ENCODE measurements around the gene GPR108. TPM values are rescaled to one million over a fixed set of nuclear protein-coding genes. Genes with fewer than 3 reads are reported as not detected.
"Not testable (repeated sequence)": the region's sequence is repeated elsewhere in the genome, so short reads cannot be mapped to it uniquely, and the experiment has no call there.

Gene GPR108
- total RNA-seq, 2 experiments from 2014 or later, result 105 to 107 TPM

DNA sequence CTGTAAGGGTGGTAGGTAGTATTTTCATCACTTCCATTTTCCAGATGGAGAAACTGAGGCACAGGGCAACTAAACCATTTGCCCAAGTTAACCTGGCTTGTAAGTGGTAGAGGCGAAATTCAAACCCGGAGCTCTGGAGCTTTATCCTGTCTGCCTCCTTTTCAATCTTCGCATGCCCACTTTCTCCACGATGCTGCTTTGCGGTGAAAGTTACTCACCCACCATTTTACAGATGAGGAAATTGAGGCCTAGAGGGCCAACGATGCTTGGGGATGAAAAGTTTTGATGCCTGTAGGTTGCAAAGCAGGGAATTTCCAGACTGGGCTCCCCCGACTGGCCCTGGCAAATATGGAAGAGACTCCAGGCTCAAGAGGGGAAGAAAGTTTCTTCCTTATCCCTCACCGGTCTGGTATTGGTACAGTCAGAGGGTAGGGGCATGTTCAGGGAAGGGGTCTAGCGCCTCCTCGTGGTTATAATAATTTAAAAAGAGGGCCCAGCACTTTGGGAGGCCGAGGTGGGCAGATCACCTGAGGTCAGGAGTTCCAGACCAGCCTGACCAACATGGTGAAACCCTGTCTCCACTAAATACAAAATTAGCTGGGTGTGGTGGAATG, 31.7 kb upstream of the GPR108 start:
- CTCF ChIA-PET, result interaction anchor here (0.6 to 2.8 kb wide), 9 partner anchors 30 to 611 kb away, joined by 3 to 18 read pairs (median 5); partner anchors contain the start of gene GPR108
- Mint-ChIP-seq H3K27ac (peak overlapping the region; percentile 89), H3K36me3 (ENCODE audit: low read depth) (peaks cover 14% of the 10 kb centered on the region), H3K9me3 (no peaks in the 10 kb centered on the region), H3K4me3 (no peak overlapping the region), H3K27me3 (no peaks in the 10 kb centered on the region), H3K4me1 (peaks cover 60% of the 10 kb centered on the region)
- POLR2A ChIA-PET, result interaction anchor here (1.4 to 3.6 kb wide), 6 partner anchors 31 to 300 kb away, joined by 3 to 35 read pairs (median 7); partner anchors contain the start of genes GPR108, TNFSF14 and ZNF557
- no peak for DNase-seq

DNA sequence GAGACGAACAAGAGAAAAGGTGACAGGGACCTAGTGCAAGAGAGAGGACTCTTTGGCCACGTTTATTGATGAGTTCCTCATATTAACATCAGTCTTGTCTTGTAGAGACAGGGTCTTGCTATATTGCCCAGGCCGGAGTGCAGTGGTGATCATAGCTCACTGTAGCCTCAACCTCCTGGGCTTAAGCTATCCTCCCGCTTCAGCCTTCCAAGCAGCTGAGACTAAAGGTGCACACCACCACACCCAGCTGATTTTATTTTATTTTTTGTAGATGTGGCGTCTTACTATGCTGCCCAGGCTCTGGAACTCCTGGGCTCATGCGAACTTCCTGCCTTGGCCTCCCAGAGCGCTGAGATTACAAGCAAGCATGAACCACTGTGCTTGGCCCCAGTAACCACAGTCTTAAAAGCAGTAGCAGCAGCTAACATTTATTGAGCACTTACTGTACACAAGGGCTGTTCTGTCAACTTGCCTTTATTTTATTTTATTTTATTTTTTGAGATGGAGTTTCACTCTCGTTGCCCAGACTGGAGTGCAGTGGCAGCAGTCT, 30.9 kb upstream of the GPR108 start:
- peak overlapping the region; percentile 89 for H3K27ac Mint-ChIP-seq
- peaks cover 54% of the 10 kb centered on the region for H3K4me1 Mint-ChIP-seq
- peak overlapping the region; percentile 88 for H3K4me3 Mint-ChIP-seq
- ChIA-PET CTCF (interaction anchor here (0.6 to 2.8 kb wide), 8 partner anchors 13 to 610 kb away, joined by 3 to 18 read pairs (median 7); partner anchors contain the start of gene GPR108), POLR2A (interaction anchor here (1.4 to 3.6 kb wide), 6 partner anchors 30 to 301 kb away, joined by 3 to 35 read pairs (median 7); partner anchors contain the start of genes GPR108, TNFSF14 and ZNF557)
- peaks cover 9% of the 10 kb centered on the region for H3K36me3 Mint-ChIP-seq (ENCODE audit: low read depth)
- peak; percentile 32 for DNase-seq
- no peaks in the 10 kb centered on the region for H3K9me3 Mint-ChIP-seq
- no peaks in the 10 kb centered on the region for H3K27me3 Mint-ChIP-seq

DNA sequence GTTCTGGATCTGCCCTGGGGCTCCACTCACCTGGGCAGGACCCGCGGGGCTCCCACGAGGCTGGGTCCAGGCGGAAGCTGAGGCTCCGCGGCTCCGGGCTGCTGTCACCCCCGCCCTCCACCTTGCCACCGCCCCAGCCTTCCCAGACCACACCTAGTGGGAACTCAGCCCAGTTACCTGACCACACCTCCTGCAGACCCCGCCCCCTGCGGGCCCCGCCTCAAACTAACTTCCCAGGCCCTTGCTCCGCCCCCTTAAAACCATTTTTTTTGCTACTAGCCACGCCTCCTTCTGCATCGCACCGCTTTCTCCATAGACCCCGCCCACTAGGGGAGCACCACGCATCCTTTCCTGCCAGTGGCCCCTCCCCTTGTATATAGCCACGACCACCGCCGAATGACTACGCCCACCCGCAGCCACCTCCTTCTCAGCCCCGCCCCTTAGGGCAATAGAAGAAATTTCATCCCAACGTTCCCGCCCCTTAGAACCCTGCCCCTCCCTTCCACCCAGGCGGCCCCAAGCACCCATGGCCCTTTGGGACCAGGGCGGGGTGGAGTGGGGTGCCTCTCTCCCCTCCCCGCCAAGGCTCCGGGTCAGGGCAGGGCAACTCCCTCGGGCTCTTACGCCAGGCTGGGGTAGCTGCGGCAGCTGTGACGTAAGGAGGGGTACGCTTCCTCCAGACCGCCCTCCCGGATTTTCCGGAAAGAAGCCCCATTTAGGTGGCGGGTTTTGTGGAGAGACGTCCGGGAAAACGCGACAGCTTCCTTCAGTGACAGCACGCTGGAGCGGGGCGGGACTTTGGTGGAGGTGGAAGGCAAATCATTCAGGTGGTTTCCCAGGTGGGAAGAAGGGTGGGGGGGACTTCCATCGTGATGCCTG, 30.2 kb upstream of the GPR108 start, which contains the start of gene SH2D3A:
SH2D3A (minus strand) TSS at position 79 of the 879 bp plus-strand sequence. CDS start 3,687 bp downstream, outside the sequence.
- Mint-ChIP-seq H3K36me3 (ENCODE audit: low read depth) (peaks cover 7% of the 10 kb centered on the region), H3K27me3 (no peaks in the 10 kb centered on the region), H3K4me3 (peak within 1 kb of the TSS; percentile 88), H3K27ac (peak within 1 kb of the TSS; percentile 89), H3K4me1 (peaks cover 53% of the 10 kb centered on the region), H3K9me3 (no peaks in the 10 kb centered on the region)
- peak; percentile 96 for DNase-seq
- ChIA-PET CTCF (interaction anchor here (0.9 to 2.8 kb wide), 10 partner anchors 14 to 251 kb away, joined by 3 to 18 read pairs (median 6); partner anchors contain the start of gene GPR108), POLR2A (interaction anchor here (0.9 to 3.6 kb wide), 9 partner anchors 8 to 302 kb away, joined by 3 to 35 read pairs (median 5); partner anchors contain the start of genes GPR108, TNFSF14 and ZNF557)

DNA sequence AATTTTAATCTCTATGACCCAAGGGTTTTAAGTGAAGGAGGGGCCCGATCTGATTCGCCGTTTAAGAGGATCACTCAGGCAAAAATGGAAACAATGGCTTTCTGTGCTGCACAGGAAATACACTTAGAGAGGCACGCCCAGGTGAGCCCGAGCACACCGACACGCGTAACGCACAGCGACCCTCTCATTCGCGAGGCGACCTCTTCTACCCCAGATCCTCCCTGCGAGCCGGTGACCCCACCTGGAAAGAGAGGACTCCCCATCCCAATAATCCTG, 29.6 kb upstream of the GPR108 start:
- H3K27me3 Mint-ChIP-seq, result no peaks in the 10 kb centered on the region
- DNase-seq, result no peak
- H3K36me3 Mint-ChIP-seq (ENCODE audit: low read depth), result peaks cover 7% of the 10 kb centered on the region
- H3K4me3 Mint-ChIP-seq, result peak overlapping the region; percentile 88
- POLR2A ChIA-PET, result interaction anchor here (0.9 to 3.6 kb wide), 6 partner anchors 8 to 112 kb away, joined by 3 to 35 read pairs (median 4); partner anchors contain the start of gene GPR108
- CTCF ChIA-PET, result interaction anchor here (1.3 to 1.9 kb wide), 3 partner anchors 29 to 95 kb away, joined by 3 to 6 read pairs (median 3); partner anchors contain the start of gene GPR108
- H3K27ac Mint-ChIP-seq, result peak overlapping the region; percentile 89
- H3K9me3 Mint-ChIP-seq, result no peaks in the 10 kb centered on the region
- peaks cover 49% of the 10 kb centered on the region for H3K4me1 Mint-ChIP-seq

DNA sequence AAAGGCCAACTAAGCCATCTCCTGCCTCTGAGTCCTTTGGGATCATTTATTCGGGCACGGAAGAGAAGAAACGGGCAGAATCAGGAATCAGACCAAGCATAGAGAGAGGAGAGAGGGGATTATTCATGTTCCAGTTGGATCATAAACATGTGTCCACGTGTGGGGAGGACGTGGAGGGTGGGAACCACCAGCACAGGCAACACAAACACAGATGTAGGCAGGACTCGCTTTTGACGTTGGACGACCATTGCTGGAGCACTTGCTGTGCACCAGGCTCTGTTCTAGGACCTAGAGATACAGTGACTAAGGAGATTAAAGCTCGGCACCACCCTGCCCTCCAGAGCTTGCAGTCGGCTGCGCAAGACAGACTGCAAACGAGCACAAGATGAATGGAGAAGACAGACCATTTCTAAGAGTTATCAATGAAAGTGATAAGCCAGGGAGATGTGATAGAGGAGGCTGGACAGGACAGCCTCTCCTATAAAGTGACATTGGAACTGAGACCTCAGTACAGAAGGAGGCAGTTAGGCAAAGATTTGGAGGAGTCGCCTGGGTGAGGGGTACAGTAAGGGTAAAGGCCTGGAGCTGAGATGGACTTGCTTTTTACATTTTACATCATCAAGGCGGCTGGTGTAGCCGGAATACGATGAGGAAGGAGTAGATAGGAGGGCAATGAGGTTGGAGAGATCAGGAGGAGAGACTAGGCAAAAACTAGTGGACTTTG, 29.1 kb upstream of the GPR108 start:
- ChIA-PET CTCF (interaction anchor here (1.3 to 1.9 kb wide), 3 partner anchors 28 to 96 kb away, joined by 3 to 6 read pairs (median 3); partner anchors contain the start of gene GPR108), POLR2A (interaction anchor here (0.9 to 3.6 kb wide), 6 partner anchors 9 to 112 kb away, joined by 3 to 35 read pairs (median 4); partner anchors contain the start of gene GPR108)
- H3K27me3 Mint-ChIP-seq, result no peaks in the 10 kb centered on the region
- peak; percentile 31 for DNase-seq
- H3K36me3 Mint-ChIP-seq (ENCODE audit: low read depth), result peaks cover 8% of the 10 kb centered on the region
- peak overlapping the region; percentile 88 for H3K4me3 Mint-ChIP-seq
- H3K4me1 Mint-ChIP-seq, result peaks cover 44% of the 10 kb centered on the region
- H3K27ac Mint-ChIP-seq, result peak overlapping the region; percentile 89
- H3K9me3 Mint-ChIP-seq, result no peaks in the 10 kb centered on the region

DNA sequence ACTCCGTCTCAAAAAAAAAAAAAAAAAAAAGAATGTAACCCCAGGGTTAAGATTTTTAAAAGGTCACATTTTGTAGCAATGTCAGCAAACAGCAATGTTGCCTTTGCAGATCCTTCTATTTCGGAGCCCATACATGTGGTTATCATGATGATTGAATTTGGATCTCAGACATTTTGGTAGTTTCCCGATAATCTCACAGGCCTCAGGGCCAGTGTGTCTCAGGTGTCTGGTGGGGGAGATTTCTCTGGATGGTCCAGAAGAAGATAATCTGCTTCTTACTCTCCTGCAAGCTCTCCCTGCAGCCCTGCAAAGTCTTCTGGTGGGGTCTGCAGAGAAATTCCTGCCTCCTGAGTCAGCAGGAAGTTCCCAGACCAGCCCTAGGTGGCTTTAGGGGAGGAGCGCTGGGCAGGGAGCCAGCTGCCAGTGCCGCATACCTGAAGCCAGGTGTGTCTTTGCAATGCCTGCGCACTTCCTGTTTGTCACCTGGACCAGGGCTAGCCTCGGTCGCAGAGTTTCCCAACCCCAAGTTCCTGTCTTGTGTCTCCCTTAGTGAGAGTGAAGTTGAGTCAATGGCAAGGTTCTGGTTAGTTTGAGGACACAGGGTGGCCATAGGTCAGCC, 28.5 kb upstream of the GPR108 start:
- ChIA-PET POLR2A (interaction anchor here (1.3 to 1.4 kb wide), 2 partner anchors 27 to 29 kb away, joined by 4 to 5 read pairs; partner anchors contain the start of gene GPR108), CTCF (interaction anchor here (1.3 to 1.9 kb wide), 3 partner anchors 28 to 96 kb away, joined by 3 to 6 read pairs (median 3); partner anchors contain the start of gene GPR108)
- Mint-ChIP-seq H3K4me1 (peaks cover 43% of the 10 kb centered on the region), H3K27ac (peak overlapping the region; percentile 89), H3K9me3 (no peaks in the 10 kb centered on the region), H3K36me3 (ENCODE audit: low read depth) (peaks cover 15% of the 10 kb centered on the region), H3K27me3 (no peaks in the 10 kb centered on the region), H3K4me3 (peak overlapping the region; percentile 88)
- DNase-seq, result no peak

DNA sequence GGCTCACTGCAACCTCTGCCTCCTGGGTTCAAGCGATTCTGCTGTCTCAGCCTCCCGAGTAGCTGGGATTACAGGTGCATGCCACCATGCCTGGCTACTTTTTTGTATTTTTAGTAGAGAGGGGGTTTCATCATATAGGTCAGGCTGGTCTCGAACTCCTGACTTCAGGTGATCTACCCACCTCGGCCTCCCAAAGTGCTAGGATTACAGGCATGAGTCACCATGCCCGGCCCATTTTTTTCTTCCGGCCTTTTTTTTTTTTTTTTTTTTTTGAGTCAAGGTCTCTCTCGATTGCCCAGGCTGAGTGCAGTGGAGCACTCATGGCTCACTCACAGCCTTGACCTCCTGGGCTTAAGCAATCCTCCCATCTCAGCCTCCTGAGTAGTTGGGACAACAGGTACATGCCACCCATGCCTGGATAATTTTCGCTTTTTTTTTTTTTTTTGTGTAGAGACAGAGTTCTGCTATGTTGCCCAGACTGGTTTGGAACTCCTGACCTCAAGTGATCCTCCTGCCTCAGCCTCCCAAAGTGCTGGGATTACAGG, 24.9 kb upstream of the GPR108 start:
- DNase-seq, H3K4me3 Mint-ChIP-seq, POLR2A ChIA-PET, H3K27ac Mint-ChIP-seq, H3K27me3 Mint-ChIP-seq, H3K9me3 Mint-ChIP-seq: not testable (repeated sequence)
- CTCF ChIA-PET, result interaction anchor here (1.1 to 1.4 kb wide), 2 partner anchors 10 to 246 kb away, joined by 3 to 4 read pairs; partner anchors contain the start of gene VAV1
- Mint-ChIP-seq H3K4me1 (peaks cover 30% of the 10 kb centered on the region), H3K36me3 (ENCODE audit: low read depth) (peaks cover 38% of the 10 kb centered on the region)

DNA sequence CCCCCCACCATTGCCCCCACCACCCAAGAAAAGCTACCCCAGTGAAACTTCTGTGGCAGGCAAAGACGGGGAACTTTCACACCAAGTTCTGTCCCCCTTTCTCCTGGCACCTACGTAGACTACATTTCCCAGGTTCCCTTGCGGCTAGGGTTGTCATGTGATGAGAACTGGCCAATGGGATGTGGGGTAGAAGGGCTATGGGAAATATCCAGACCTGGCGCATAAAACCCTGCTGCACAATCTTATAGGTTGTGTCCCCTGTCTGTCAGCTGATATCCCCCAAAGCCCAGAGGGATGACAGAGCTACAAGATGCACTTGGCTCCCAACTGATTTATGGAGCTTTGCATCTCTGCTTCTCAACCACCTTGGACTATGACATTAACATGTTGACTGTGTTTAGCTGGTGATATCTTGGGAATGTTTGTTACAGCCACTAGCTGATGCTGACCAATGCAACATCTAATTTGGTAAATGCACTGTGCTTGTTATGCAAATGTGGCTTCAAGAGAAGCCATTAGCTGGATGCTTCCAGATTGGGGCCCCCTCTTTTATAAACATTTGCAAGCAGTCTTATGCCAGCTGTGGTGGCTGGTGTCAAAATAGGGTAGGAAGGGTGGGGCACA, 23.8 kb upstream of the GPR108 start:
- POLR2A ChIA-PET, result interaction anchor here (1.3 kb wide), 1 partner anchor 23 kb away, joined by 3 read pairs; no protein-coding TSS in a partner anchor
- H3K4me3 Mint-ChIP-seq, result no peak overlapping the region
- H3K27me3 Mint-ChIP-seq, result no peaks in the 10 kb centered on the region
- H3K27ac Mint-ChIP-seq, result no peak overlapping the region
- peaks cover 36% of the 10 kb centered on the region for H3K36me3 Mint-ChIP-seq (ENCODE audit: low read depth)
- DNase-seq, result no peak
- CTCF ChIA-PET, result interaction anchor here (1.1 to 1.4 kb wide), 3 partner anchors 11 to 245 kb away, joined by 3 to 5 read pairs (median 4); partner anchors contain the start of genes GPR108 and VAV1
- no peaks in the 10 kb centered on the region for H3K9me3 Mint-ChIP-seq
- peaks cover 22% of the 10 kb centered on the region for H3K4me1 Mint-ChIP-seq

DNA sequence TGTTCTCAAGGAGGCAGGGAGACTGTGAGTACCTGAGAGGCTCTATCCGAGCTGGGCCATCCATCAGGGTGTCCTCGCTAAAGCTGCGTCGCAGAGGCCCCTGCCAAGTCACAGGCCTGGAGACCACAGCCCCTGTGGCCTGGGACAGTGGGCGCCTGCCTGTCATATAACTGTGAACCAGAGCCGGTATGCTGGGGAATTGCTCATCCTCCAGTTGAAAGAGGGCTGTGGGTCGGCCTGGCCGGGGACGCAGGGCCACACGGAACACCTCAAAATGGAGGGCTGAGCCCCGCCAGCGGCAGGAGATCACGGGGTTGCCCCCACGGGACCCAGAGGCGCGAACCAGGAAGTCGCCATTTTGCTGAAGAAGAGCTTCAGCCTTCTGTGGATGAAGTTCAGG, 23.2 kb upstream of the GPR108 start:
- no peak for DNase-seq
- ChIA-PET POLR2A (interaction anchor here (1.3 kb wide), 1 partner anchor 22 kb away, joined by 3 read pairs; no protein-coding TSS in a partner anchor), CTCF (interaction anchor here (1.3 kb wide), 1 partner anchor 24 kb away, joined by 5 read pairs; the partner anchor contains the start of gene GPR108)
- no peaks in the 10 kb centered on the region for H3K27me3 Mint-ChIP-seq
- peaks cover 36% of the 10 kb centered on the region for H3K36me3 Mint-ChIP-seq (ENCODE audit: low read depth)
- H3K4me3 Mint-ChIP-seq, result no peak overlapping the region
- no peak overlapping the region for H3K27ac Mint-ChIP-seq
- H3K4me1 Mint-ChIP-seq, result peaks cover 17% of the 10 kb centered on the region
- no peaks in the 10 kb centered on the region for H3K9me3 Mint-ChIP-seq

DNA sequence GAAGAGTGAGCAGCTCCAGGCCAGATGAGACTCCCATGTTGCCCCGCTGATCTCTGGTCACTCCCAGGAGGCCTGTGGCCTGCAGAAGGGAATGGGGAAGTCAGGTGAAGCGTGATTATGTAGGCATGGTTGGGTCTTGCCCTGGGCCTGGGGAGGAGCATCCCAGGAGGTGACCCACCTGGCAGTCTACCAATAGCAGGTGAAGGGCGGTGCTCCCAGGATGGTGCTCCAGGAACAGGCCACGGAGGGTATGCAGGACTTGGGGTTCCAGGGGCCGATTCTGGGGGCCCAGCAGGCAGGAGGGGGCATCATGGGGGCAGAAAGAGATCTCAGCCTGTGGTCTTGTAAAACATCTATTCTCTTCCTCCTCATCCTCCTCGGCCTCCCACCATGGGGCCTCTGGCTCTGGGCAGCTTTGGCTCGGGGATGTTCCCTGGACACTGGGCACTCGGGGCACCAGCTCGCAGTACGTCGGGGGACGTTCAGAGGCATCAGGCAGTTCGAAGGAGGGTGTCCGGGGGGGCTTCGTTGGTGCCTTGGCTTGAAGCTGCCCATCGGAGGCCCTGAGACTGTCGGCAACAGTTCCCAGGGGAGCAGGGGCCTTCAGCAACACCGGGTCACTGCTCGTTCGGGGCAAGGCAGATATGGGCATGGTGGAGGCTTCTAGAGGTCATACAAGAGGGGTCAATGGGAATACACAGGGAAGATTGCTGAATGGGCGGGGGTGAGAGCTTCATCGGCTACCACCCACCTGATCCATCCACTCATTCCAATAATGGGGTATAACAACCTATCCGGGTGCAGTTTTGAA, 17.5 kb upstream of the GPR108 start:
- CTCF ChIA-PET, result interaction anchor here (2.2 kb wide), 1 partner anchor 109 kb away, joined by 8 read pairs; no protein-coding TSS in a partner anchor
- Mint-ChIP-seq H3K4me3 (no peak overlapping the region), H3K4me1 (peaks cover 20% of the 10 kb centered on the region), H3K36me3 (ENCODE audit: low read depth) (peaks cover 47% of the 10 kb centered on the region), H3K27me3 (no peaks in the 10 kb centered on the region), H3K27ac (no peak overlapping the region), H3K9me3 (no peaks in the 10 kb centered on the region)
- POLR2A ChIA-PET, result no interaction called here
- DNase-seq, result no peak

All from activated CD4-positive, alpha-beta memory T cell treated with anti-CD3 and anti-CD28 coated beads, Interleukin-2, amount 10 ng/mL, durations not matched to agents 7 days and 5 days (primary cell).